HG02981 (cell line): ENCODE data around the gene COQ4.
"Not testable (repeated sequence)": the region's sequence is repeated elsewhere in the genome, so short reads cannot be mapped to it uniquely, and the experiment has no call there.

Experiments
- ATAC-seq: cut with Tn5 transposase; IDR thresholded peaks from one replicate; pipeline ENCODE4 v1.9.1; 2021; ENCODE audit warnings: mild to moderate bottlenecking, moderate library complexity; ENCODE audit not compliant: unreplicated experiment

COQ4 gene

DNA sequence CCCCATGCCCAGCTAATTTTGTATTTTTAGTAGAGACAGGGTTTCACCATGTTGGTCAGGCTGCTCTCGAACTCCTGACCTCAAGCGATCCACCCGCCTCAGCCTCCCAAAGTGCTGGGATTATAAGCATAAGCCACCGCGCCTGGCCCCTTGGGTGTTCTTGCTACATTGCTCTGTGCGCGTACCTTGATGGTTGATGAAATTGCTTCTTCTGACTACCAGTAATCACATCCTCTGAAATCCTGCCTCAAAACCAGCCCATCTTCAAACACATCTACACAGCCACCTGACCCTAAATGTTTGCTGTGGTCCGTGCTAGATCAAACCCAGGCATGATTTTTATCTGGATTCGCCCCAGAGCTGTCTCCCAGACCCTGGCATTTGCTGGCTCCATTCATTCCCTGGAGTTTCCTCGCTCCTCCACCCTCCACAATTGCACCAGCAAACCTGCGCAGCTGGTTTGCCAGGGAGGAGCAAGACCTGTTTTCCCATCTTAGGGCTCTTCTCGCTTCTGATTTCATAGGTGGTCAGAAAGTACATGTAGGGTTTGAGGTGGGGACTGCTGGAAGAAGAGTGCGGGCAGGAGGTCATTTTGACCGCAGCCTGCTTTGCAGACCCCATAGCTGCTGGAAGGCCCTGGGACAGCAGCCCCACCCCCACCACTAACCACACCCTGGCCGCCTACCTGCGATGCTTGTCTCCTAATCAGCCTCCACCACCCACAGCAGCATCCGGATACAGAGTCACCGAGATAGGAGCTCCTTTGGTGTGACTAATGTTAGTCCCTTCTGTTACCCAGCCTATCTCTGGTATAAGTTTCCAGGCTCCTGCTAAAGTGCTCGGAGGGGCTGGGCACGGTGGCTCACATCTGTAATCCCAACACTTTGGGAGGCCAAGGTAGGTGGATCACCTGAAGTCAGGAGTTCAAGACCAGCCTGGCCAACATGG is 23.8 kb upstream of the COQ4 start:
- no peak for ATAC-seq

DNA sequence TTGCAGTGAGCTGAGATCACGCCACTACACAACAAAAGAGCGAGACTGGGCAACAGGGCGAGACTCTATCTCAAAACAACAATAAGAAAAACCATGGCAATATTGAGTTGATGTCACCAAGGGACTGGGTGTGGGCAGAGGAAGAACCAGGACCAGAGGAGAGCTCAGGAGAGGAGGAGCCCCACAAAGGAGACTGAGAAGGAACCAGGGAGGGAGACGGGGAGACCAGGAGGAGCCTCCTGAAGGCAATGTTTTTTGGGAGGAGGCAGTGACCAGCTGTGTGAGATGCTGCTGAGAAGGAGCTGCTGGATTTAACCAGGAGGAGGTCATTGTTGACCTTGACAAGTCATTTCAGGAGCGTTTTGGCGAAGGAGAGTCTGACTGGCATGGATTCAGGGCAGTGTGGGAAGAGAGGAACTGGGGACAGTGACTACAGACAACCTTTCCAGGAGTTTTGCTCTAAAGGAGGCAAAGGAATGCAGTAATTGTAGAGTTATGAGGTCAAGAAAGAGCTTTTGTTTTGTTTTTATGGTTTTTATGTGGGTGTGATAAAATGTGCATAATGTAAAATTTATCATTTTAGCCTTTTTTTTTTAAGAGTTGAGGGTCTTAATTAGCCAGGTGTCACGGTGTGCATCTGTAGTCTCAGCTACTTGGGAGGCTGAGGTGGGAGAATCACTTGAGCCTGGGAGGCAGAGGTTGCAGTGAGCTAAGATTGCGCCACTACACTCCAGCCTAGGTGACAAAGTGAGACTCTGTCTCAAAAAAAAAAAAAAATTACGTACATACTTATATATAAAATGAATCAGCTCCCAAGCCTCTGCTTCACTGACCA is 18.3 kb upstream of the COQ4 start:
- ATAC-seq = no peak

DNA sequence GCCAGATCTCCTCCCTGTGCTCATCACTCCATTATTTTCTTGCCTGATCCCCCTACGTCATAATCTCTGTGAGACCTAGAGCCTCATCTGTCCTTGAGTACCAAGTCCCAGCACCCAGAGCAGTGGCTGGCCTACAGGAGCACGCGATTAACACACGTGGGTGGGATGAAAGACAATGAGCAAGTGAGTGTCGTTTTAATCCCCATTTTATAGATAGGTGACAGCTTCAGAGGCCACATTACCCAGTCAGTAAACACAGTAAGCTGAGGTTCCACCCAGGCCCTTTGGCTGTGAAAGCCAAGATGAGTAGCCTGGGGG is 17.7 kb upstream of the COQ4 start:
- no peak for ATAC-seq

DNA sequence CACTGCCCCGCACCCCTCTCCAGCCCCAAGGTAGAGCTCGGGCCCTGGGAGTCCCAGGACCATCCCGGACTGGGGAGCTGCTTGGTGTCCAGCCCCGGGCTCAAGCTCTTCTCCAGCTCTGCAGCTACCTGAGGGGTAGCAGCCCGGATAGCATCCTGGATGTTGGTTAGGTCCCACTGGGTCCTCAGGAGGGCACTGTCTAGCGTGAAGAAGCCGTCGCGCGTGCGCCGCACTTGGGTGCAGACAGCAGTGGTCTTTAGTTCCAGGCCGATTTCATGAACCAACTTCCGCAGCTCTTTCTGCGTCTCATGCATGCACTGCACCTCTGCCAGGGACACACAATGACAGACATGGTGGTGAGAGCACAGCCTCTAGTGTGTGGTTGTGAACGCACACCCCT is 13.1 kb upstream of the COQ4 start:
- ATAC-seq = no peak

DNA sequence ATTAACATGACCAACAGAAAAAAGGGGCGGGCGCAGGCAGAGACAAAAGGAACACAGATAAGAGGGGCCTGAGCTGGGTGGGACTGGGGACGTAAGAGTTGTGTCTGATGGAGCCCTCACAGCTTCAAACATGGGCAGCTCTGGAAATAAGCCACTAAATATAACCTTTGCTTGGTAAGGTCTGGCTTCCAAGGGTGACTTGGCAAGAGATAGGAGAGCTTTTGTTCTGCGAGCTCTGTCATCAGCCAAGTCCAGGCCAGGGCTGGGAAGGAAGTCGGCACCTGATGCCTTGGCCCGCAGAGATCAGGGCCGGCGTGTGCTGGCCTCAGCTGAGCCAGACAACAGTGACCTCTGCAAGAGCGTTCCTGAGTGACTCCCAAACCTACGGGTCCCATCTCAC is 12.2 kb upstream of the COQ4 start:
- no peak for ATAC-seq

DNA sequence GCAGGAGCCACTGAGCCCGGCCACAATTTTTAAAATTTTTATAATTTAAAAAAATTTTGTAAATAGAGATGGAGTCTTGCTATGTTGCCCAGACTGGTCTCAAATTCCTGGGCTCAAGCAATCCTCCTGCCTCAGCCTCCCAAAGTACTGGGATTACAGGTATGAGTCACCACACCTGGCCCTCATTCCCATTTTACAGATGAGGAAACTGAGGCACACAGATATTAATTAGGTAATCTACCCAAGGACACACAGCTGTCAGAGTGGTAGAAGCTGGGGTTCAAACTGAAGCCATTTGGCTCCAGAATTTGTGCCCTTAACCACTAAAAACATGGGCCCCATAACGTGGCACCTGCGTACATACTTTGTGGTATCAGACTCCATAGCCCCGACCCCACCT is 7.9 kb upstream of the COQ4 start:
- ATAC-seq = no peak

DNA sequence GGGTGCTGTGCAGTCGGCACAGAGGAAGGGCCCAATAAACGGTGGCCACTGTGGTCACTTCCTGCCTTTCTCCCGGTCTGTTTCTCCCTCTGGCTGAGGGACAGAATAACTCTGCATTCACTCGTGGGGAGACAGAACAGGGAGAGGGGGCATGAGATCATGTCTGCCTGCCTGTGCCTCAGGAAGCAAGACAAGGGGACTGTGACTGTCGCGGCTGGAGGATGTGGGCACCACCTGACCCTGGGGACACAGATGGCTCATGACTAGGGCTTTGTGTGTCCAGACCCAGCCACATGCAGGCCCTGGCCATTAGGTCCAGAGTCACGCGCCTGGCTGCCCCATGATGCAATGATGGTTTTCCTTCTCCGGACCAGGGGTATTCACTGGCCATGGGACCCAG is 6.2 kb upstream of the COQ4 start:
- ATAC-seq = no peak

DNA sequence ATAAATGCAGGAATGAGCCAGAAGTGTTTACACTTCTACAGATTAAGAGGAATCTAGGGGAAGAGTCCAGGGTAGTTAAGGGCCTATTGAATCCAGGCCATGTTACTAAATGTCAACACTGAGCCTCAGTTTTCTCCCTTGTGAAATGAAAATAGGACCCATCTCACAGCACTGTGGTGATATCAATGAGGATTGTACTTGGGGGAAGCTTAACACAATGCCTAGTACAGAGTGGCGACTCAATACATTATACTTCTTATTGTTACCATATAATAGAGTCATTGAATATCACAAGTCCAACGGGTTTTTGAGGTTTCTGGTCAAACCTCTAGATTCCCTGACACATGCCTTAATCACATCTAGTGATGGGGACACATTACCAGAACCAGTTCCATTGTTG is 5.0 kb upstream of the COQ4 start:
- ATAC-seq = no peak

DNA sequence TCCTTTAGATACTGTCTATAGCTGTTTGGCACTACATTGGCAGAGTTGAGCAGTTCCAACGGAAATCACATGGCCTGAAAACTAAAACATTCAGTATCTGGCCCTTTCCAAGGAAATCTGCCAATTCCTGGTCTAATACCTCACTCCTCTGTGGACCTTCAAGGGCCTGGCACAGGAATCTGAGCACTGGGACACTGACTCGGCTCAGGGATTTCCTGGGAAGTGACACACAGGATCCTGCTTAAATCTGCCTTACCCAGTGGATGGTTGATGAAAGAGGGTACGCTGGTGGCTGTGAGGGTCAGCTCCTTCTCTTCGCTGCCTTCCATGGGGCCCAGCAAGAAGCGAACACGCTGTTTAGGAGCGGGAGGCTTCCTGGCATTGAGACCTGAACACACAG is 1.3 kb upstream of the COQ4 start:
- ATAC-seq = no peak

DNA sequence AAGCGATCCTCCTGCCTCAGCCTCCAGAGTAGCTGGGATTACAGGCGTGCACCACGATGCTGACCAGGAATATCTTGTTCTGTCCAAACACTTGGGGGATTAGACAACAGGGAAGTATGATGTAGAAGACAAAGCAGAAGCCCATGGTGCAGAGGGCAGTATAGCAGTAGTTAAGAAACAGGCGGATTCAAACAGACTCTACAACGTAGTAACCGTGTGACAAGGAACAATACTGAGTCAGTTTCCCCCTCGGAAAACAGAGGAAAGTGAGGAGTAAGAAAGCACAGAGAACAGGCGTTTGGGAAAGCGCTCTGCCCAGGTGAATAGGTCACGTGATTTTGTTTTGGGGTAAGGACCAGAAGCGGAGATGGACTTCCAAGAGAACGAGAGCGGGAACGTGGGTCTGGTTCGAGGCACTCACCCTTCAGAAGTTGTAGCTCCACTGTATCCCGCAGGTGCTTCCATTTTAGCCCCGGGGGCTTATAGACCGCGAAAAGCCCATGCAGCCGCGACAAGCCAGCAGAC is 698 bp upstream of the COQ4 start:
- no peak for ATAC-seq

DNA sequence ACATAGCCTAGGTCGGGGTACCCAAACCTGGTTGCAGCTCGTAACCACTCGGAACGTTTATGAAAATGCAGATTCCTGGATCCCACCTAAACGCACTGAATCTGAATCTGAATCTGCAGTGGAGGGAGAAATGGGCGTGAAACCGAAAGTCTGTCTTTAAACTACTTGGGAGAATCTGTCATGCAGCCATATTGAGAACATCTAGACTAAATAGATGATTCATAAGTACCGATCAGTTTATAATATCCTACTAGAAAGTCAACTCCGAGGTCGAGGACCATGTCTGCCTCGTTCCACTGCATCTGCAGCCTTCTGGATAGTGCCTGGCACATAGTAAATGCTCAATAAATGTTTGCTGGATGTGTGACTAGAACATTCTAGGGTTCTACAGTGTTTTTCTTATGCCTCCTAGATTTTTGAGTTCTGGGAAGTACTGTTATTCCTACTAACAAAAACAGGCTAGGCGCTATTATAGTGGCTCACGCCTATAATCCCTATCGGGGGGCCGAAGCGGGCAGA is 632 bp downstream of the COQ4 start:
- no peak for ATAC-seq

DNA sequence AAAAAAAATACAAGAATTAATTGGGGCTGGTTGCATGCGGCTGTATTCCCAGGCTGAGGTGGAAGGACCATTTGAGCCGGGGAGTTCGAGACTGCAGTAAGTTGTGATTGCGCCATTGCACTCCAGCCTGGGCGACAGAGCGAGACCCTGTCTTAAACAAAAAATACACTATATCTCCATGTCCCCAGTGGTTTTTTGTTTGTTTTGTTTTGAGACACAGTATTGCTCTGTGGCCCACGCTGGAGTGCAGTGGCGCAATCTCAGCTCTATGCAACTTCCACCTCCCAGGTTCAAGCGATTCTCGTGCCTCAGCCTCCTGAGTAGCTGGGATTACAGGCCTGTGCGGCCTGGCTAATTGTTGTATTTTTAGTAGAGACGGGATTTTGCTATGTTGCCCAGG is 1.2 kb downstream of the COQ4 start:
- no peak for ATAC-seq

DNA sequence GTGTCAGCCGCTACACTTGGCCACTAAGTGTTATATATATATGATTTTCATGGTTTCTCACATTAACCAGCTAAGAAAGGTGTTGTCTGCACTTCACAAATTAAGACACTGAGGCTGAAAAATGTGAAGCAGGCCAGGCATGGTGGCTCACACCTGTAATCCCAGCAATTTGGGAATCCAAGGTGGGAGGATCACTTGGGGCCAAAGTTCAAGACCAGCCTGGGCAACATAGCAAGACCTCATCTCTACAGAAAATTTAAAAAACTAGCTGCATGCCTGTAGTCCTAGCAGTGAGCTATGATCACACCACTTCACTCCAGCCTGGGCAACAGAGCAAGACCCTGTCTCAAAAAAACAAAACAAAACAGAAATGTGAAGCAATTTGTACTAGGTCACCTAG is 1.8 kb downstream of the COQ4 start:
- no peak for ATAC-seq

DNA sequence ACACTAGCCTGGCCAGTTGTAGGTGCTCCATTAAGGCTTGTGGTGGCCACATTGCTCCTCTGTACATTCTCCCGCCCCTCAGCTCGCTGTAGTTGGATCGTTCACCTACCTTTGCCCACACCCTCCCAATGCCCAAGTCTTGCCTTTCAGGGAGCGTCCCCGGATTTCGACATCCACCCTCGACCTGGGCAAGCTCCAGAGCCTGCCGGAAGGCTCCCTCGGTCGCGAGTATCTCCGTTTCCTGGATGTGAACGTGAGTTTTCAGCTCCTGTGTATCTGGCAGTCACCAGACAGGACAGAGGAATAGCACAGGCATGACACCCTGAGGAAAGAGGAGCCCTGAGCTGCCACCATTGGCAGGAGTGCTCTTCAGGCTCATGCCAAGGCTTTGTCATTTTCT is 3.0 kb downstream of the COQ4 start:
- ATAC-seq = no peak

DNA sequence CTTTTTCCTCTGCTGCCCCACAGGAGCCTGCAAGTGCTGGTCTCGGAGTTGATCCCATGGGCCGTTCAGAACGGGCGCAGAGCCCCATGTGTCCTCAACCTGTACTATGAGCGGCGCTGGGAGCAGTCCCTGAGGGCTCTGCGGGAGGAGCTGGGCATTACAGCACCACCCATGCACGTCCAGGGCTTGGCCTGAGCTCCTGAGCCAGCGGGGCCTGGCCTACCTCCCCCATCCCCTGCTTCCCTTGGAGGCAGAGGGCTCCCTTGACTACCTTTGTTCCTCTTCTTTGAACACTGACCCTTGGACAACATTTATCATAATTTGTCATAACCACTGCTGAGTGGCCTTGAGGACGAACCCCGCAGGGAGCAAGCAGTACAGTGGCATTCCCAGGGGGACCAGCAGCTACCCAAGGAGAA is 10.8 kb downstream of the COQ4 start:
- no peak for ATAC-seq

DNA sequence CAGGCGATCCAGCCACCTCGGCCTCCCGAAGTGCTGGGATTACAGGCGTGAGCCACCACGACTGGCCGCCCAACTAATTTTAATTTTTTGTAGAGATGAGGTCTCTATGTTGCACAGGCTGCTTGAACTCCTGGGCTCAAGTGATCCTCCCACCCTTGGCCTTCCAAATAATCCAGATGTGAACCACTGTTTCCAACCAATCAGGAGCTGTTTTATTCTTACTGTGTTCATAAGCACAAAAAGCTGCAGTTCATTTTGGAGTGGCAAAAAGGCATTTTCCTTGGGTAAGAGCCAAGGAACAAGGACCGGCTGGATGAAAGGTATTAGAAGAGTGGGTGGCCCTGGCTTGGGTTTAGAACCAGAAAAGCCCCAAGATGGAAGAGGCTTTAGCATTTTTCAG is 12.5 kb downstream of the COQ4 start:
- ATAC-seq = no peak

DNA sequence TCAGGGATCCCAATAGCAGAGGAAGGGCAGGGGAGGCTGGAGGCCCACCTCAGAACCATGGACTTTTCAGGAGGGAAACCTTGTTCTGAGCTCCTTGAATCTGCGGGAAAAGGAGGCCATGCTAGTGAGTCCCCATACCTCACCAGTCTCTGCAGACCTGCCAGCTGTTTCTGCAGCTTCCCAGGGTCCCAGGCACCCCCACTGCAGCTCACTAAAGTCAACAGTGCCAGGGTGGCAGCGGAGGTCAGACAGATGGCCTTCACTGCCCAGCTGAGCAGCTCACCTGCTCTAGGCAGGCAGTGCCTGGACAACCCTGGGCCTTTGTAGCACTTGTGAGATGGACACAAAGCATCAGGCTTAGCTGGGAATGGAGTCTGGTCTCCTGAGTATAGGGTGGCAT is 13.3 kb downstream of the COQ4 start:
- no peak for ATAC-seq

DNA sequence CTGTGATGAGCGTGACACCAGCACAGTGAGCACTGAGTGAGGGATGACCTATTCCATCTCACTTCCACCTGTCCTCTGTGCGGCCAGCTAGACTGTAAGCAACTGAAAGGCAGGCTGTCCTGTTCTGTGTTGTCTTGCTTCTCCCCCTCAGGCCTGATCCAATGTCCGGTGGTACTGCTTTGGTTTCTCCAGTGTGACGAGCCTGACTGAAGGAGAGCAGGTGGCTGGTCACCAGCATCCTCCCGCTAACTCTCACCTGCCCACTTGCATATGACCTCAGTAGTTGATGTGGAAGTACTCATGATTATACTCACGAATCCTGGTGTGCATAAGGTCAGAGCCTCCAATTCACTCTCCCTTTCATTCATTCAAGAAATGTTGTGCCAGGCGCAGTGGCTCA is 15.3 kb downstream of the COQ4 start:
- ATAC-seq = no peak

DNA sequence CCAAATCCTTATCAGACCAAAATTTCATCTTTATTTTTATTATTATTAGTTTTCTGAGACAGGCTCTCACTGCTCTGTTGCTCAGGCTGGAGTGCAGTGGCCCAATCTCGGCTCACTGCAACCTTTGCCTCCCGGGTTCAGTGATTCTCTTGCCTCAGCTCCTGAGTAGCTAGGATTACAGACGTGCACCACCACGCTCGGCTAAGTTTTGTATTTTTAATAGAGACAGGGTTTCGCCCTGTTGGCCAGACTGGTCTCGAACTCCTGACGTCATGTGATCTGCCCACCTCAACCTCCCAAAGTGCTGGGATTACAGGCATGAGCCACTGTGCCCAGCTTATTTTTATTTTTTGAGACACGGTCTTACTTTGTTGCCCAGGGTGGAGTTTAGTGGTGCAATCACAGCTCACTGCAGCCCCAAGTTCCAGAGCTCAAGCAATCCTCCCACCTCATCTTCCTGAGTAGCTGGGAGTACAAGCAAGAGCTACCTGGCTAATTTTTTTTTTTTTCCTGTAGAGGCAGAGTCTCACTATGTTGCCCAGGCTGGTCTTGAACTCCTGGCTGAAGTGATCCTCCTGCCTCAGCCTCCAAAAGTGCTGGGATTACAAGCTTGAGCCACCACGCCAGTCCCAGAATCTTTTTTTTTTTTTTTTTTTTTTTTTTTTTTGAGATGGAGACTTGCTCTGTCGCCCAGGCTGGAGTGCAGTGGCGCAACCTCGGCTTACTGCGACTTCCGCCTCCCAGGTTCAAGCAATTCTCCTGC is 16.4 kb downstream of the COQ4 start:
- ATAC-seq = not testable (repeated sequence)

DNA sequence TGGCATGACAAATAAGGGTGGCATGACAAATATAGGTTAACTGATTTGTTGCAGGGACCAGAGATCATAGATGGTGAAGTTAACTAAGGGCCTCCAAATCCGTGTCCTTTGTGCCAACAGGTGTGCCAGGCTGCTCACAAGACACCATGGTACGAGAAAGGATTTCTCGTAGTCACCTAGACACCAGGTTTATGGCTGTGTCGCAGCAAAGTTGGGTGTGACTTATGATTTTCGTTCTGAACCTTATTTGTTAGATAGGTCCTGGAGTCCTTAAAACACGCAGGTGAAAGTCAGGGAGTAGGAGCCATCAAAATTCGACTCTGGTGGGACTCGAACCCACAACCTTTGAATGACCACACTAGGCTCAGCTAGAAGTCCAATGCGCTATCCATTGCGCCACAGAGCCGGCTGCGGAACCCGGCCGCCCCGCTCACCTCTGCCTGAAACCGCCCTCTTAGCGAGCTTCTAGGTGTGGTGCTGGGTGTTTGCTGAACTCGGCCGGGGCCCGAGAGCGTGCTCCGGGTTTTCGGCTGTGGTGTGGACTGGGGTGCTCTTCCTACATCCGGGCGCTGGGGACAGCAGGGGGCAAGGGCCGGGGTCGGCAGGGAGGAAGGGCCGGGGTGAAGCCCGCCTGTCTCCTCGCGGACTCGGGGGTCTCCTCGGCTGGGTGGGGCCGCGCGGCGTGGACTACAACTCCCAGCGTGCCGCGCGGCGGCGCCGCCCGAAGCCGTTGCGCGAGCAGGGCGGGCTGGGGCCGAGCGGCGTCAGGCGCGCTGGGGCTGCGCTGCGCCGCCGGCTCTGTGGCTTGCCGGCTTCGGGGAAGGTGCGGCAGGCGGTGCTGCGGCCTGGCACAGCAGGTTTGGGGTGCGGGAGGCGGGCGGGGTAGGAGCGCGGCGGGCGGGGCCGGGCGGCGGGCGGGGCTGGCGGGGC is 17.4 kb downstream of the COQ4 start, which contains the start of gene SLC27A4:
TSS of gene SLC27A4 (plus strand) at position 767 of the 930 bp plus-strand sequence. CDS start 2,606 bp downstream, outside the sequence.
- ATAC-seq = peak; percentile 65
